CMK (cell line): ENCODE results near the gene NBEA.
"Not testable (repeated sequence)": the region's sequence is repeated elsewhere in the genome, so short reads cannot be mapped to it uniquely, and the experiment has no call there.

Experiments used
- DNase-seq: peaks from one replicate; pipeline ENCODE4 v3.0.0-alpha.2; 2010; ENCODE audit warnings: low read depth

Gene NBEA

DNA sequence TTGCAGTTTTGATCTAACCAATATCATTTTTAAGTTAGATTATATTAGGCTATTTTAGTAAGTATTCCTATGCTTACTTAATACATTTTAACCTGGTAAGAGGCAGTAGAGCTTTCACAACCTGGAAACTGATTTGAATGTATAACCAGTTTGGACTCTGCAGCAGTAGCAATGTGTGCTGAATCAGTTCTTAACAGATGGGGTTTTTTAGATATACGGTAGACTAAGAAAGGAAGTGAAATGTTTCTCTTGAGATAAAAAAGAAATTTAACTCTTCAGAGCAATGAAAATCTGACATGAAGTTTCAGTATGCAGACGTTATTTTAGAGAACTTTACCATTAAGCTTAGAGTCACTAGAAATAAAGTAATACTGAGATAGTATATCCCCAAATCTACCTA is 2.7 kb downstream of the NBEA start:
- DNase-seq = no peak

GRCh38 chr13:34951528-34951927 is 9.5 kb downstream of the NBEA start:
- DNase-seq = no peak

GRCh38 chr13:34959489-34959888 is 17.4 kb downstream of the NBEA start:
- DNase-seq = no peak

GRCh38 chr13:34964558-34964957 is 22.5 kb downstream of the NBEA start:
- no peak for DNase-seq

DNA sequence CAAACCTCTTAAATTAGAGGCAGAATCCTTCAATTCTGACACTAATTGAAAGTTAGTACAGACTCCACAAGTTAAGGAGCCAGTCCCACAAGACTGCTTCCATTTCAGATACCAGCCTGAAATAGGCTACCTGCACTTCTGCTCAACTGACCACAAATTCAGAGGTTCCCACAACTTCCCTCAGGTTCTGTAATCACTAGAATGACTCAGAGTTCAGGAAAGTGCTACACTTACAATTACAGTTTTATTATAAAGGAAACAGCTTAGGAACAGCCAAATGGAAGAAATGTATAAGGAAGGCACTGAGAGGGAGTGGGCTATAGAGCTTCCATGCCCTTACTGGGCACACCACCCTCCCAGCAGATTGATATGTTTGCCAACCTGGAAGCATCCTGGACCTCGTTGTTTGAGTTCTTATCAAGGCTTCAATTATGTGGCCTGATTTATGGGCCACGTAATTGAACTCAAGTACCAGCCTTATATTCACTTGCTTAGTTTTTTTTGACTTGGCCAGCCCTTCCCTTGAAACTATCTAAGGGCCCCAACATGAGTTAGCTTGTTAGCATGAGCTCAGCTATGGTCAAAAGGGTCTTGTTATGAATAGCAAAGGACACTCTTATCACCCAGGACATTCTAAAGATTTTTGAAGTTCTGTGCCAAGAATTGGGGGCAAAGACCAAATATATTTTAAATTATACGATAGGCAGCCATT is 25.9 kb downstream of the NBEA start:
- DNase-seq = no peak

DNA sequence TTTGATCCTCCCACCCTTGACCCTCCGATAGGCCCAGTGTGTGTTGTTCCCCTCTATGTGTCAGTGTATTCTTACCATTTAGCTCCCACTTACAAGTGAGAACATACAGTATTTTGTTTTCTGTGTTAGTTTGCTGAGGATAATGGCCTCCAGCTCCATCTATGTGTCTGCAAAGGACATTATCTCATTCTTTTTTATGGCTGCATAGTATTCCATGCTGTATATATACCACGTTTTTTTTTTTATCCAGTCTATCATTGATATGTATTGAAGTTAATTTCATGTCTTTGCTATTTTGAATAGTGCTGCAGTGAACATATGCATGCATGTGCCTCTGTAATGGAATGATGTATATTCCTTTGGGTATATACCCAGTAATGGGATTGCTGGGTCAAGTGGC is 27.5 kb downstream of the NBEA start:
- DNase-seq = not testable (repeated sequence)

- no peak for DNase-seq
Observed at GRCh38 chr13:34970961-34971360, 28.9 kb downstream of the NBEA start.

- DNase-seq = no peak
Observed at GRCh38 chr13:34971473-34971872, 29.4 kb downstream of the NBEA start.

DNA sequence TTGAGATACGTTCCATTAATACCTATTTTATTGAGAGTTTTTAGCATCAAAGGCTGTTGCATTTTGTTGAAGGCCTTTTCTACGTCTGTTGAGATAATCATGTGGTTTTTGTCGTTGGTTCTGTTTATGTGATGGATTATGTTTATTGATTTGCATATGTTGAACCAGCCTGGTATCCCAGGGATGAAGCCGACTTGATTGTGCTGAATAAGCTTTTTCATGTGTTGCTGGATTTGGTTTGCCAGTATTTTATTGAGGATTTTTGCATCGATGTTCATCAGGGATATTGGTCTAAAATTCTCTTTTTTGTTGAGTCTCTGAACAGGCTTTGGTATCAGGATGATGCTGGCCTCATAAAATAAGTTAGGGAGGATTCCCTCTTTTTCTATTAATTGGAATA is 43.1 kb downstream of the NBEA start:
- DNase-seq = not testable (repeated sequence)

DNA sequence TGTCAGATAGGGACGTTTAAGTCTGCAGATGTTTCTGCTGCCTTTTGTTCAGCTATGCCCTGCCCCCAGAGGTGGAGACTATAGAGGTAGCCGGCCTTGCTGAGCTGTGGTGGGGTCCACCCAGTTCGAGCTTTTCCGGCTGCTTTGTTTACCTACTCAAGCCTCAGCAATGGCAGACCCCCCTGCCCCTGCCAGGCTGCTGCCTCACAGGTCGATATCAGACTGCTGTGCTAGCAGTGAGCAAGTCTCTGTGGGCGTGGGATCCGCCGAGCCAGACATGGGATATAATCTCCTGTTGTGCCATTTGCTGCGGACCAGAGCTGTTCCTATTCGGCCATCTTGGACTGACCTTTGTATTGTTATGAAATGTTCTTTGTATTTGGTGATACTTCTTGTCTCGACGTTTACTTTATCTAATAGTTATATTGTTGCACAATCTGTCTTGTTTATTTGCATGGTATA is 46.3 kb downstream of the NBEA start:
- DNase-seq = no peak

GRCh38 chr13:34990399-34991214 is 48.5 kb downstream of the NBEA start:
- no peak for DNase-seq

DNA sequence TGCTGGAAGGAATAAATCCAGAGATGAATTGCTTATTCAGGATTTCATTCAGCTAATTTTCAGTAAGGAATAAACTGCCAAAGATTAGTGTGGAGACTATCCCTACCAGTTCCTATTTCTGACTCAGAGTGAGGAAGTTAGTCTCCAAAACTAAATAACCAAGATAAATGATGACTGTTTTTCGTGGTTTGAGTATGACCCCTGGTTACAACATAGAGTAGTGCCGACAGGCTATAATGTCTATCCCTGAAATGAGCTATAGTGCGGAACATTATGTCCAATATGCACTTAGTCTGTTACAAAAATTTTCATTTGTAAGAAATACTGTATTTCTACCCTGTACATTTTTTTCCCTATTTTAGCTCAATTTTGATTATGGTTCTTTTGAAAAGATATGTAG is 51.4 kb downstream of the NBEA start:
- DNase-seq = no peak

DNA sequence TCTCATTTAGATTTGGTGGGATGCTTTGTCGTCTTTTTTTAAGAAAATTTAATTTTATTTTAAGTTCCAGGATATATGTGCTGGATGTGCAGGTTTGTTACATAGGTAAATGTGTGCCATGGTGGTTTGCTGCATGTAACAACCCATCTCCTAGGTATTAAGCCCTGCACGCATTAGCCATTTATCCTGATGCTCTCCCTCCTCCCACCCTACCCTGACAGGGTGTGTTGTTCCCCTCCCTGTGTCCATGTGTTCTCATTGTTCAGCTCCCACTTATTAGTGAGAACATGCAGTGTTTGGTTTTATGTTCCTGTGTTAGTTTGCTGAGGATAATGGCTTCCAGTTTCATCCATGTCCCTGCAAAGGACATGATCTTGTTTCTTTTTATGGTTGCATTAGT is 61.7 kb downstream of the NBEA start:
- DNase-seq = not testable (repeated sequence)

- no peak for DNase-seq
Observed at GRCh38 chr13:35005051-35005450, 63.0 kb downstream of the NBEA start.

- no peak for DNase-seq
Observed at GRCh38 chr13:35014606-35015213, 72.6 kb downstream of the NBEA start.

DNA sequence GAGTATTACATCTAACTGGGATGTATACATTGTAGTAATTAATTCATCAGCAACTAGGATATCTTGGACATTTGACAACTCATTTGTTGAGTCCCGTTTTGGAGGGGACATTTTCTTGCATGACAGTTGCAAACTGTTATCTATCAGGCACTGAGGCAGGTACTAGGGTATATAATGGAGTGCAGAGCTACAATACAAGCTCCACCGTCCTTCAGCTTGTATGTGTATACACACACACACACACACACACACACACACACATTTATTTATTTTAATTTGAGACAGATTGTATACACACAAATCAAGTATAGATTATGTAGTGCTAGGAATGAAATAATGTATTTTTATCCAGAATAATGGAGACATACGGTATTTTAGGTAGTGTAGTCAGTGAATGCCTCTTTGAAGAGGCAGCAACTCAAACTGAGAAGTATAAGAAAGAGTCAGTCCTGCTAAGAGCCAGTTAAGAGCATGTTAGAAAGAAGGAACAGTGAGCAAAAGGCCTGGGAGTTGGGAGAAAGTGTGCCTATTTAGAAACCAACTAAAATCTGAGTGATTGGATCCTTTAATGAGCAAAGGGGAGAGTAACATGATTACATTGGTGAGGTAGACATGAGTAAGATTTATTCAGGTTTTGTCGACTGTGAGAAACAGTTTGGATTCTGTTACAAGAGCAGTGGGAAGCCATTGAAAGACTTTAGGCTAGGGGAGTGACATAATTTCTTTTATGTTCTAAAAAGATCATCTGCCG is 74.5 kb downstream of the NBEA start:
- no peak for DNase-seq

DNA sequence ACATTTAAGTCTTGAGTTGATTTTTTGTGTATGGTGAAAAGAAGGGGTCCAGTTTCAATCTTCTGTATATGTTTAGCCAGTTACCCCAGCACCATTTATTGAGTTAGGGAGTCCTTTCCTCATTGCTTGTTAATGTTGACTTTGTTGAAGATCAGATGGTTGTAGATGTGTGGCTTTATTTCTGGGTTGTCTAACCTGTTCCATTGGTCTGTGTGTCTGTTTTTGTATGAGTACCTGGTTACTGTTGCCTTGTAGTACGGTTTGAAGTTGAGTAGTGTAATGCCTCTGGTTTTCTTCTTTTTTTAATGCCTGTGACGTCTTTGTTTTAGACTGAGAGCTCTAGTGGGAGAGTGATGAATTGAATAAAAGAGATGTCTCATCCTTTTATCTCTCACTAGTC is 83.2 kb downstream of the NBEA start:
- DNase-seq = no peak

- no peak for DNase-seq
Observed at GRCh38 chr13:35028338-35028867, 86.3 kb downstream of the NBEA start.

DNA sequence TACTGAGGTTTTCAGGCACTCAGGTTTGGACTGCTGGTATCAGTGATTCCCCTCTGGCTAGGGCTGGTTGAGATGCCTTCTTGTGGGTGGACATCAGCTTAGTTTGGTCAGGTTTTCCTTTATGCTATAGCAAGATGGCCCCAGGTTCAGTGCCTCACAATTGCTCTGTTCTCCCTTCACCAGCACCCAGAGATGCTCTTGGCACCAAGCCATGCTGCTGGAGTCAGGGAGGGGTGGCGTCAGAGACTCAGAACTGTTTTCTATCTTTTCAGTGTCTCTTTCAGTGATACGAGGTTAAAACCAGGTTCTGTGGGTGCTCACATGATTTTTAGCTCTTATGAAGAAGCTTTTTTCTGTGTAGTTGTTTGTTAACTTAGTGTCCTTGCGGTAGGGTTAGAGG is 96.9 kb downstream of the NBEA start:
- DNase-seq = no peak

DNA sequence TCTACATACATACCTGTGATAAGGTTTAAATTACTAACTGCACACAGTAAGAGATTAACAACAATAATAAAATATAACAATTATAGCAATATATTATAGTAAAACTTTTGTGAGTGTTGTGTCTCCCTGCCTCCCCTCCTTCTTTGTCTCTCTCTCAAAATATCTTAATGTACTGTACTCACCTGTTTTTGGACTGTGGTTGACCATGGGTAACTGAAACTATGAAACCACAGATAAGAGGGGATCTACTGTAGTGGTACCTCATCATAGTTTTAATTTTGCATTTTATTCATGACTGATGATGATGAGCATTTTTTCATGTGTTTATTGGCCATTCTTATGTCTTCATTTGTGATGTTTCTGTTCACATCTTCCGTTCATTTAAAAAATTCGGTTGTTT is 104.5 kb downstream of the NBEA start:
- DNase-seq = no peak

- DNase-seq = no peak
Observed at GRCh38 chr13:35055705-35056104, 113.6 kb downstream of the NBEA start.

- no peak for DNase-seq
Observed at GRCh38 chr13:35057858-35058257, 115.8 kb downstream of the NBEA start.
